BLaER1 (cell line): ENCODE data around the gene EFHD2.

ENCODE experiments used
- H3K27ac ChIP-seq: shearing (Covaris generic); formaldehyde crosslinking; 2 replicates; pipeline ENCODE4 v1.8.1; 2022
- H3K27me3 ChIP-seq: shearing (Covaris generic); formaldehyde crosslinking; 2 replicates; pipeline ENCODE4 v1.8.1; 2022
- H3K36me3 ChIP-seq: shearing (Covaris generic); formaldehyde crosslinking; 2 replicates; pipeline ENCODE4 v1.8.1; 2022
- H3K4me1 ChIP-seq: shearing (Covaris generic); formaldehyde crosslinking; 2 replicates; pipeline ENCODE4 v1.8.1; 2022
- H3K4me2 ChIP-seq: shearing (Covaris generic); formaldehyde crosslinking; 2 replicates; pipeline ENCODE4 v1.8.1; 2022
- H3K4me3 ChIP-seq: shearing (Covaris generic); formaldehyde crosslinking; 2 replicates; pipeline ENCODE4 v1.8.1; 2022
- H3K9ac ChIP-seq: shearing (Covaris generic); formaldehyde crosslinking; 2 replicates; pipeline ENCODE4 v1.8.1; 2022
- H3K9me3 ChIP-seq: shearing (Covaris generic); formaldehyde crosslinking; 2 replicates; pipeline ENCODE4 v1.8.1; 2022
- H4K20me1 ChIP-seq: shearing (Covaris generic); formaldehyde crosslinking; 2 replicates; pipeline ENCODE4 v1.8.1; 2022
- Cebpa-rat ChIP-seq: shearing (Covaris generic); IDR thresholded peaks from 2 replicates; pipeline ENCODE4 v1.8.1; 2022

EFHD2 gene, protein sequence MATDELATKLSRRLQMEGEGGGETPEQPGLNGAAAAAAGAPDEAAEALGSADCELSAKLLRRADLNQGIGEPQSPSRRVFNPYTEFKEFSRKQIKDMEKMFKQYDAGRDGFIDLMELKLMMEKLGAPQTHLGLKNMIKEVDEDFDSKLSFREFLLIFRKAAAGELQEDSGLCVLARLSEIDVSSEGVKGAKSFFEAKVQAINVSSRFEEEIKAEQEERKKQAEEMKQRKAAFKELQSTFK

DNA sequence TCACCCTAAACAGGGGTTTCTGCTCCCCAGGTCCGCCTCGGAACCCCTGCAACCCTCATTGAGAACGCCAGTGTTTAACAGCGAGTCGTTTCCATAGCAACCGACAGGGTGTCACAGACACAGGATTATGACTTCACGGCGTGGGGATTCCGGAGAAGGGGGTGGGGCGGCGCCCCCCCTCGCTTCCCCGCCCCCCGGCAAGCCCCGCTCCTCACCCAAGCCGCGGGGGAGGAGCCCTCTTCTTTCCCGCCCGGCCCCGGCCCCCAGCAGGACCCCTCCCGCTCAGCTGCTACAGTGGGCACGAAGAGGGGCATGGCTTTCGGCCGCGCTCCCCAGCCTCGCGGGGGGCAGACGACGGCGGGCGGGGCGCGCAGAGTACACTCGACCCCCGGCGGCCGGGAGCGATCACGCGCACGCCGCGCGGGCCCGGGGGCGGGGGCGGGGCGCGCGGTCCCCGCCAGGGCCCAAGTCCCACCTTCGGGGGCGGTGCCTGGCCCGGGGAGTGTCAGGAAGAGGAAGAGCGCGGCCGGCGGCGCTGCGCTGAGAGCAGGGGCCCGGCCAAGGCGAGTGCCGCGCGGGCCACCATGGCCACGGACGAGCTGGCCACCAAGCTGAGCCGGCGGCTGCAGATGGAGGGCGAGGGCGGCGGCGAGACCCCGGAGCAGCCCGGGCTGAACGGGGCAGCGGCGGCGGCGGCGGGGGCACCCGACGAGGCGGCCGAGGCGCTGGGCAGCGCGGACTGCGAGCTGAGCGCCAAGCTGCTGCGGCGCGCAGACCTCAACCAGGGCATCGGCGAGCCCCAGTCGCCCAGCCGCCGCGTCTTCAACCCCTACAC, at the start of gene EFHD2:
Gene EFHD2 (plus strand): TSS at position 501 of the 835 bp plus-strand sequence. CDS start 84 bp downstream, at position 585.
- no peaks in the 10 kb centered on the region for H3K27me3 ChIP-seq
- H3K27ac ChIP-seq = peak within 1 kb of the TSS; percentile 92
- peak within 1 kb of the TSS; percentile 93 for H3K9ac ChIP-seq
- H3K4me3 ChIP-seq = peak within 1 kb of the TSS; percentile 93
- H3K4me2 ChIP-seq = peak within 1 kb of the TSS; percentile 99
- no peak for TF ChIP-seq Cebpa-rat
- H3K4me1 ChIP-seq = peaks cover 45% of the 10 kb centered on the region
- H3K36me3 ChIP-seq = peaks cover 16% of the 10 kb centered on the region
- peaks cover 39% of the 10 kb centered on the region for H4K20me1 ChIP-seq
- no peaks in the 10 kb centered on the region for H3K9me3 ChIP-seq

DNA sequence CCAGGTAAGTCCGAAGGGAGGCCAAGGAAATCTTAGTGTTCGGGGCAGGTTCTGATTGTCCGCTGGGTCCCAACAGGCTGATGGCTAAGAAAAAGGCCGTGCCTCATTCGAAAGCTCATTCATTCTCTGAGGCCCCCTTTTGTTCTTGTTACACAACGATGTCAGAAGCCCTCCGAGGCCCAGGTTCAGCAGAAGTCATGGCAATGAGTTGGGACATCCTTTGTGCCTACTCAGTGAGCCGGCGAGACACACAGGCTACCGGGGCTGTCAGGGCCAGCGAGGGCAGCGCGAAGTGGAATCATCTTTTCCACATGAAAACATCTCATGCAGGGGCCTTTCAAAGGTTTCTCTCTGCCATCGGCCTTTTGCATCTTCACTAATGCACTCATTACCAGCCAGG, 49.0 kb upstream of the EFHD2 start:
- Histone ChIP-seq H3K27ac (no peak overlapping the region), H4K20me1 (no peaks in the 10 kb centered on the region), H3K9me3 (no peaks in the 10 kb centered on the region), H3K9ac (no peak overlapping the region), H3K36me3 (no peaks in the 10 kb centered on the region), H3K27me3 (no peaks in the 10 kb centered on the region), H3K4me1 (no peaks in the 10 kb centered on the region), H3K4me2 (no peak overlapping the region), H3K4me3 (no peak overlapping the region)
- TF ChIP-seq Cebpa-rat = no peak

DNA sequence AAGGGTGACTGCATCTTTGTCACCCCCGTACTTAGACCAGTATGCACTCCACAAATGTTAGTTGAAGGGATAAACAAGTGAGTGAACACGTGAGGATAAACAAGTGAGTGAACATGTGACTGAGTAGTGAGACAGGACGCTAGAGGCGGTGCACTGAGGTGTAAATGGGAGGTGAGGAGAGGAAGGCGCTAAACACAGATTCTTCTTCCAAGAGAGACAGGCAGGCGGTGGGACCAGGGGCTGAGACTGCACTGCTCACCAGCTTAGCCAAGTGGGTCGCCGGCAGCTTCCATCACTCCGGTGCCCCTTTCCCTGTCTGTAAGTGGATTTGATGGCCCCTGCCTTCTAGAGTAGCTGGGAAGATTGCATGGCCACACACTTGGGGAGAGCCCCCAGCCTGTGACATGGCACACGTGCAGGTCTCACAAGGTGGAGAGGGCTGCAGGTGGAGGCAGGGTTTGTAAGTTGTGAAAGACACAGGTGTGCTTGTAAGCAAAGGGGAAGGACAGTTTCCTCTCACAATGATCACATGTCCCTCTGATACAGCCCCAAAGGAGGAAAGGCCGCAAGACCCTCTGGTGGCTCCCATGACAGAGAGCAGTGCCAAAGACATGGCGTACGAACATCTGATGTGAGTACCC, 47.5 kb upstream of the EFHD2 start:
- Histone ChIP-seq H3K9ac (no peak overlapping the region), H3K27me3 (no peaks in the 10 kb centered on the region), H4K20me1 (no peaks in the 10 kb centered on the region), H3K9me3 (no peaks in the 10 kb centered on the region), H3K27ac (no peak overlapping the region), H3K4me3 (no peak overlapping the region), H3K4me1 (no peaks in the 10 kb centered on the region), H3K4me2 (no peak overlapping the region), H3K36me3 (no peaks in the 10 kb centered on the region)
- TF ChIP-seq Cebpa-rat = no peak

DNA sequence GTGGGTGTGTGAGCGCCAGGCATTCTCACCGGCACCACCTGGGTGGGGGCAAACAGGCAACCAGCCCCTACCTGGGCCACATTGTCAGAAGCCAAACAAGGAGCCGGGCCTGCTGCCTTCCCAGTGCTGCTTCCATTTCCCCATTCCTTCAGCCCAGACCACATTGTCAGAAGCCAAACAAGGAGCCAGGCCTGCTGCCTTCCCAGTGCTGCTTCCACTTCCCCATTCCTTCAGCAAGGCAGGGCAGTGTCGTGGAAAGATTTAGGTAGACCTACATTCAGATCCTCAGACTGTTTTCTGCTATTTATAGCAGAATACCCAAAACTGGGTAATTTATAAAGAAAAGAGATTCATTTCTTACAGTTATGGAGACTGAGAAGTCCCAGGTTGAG, 47.0 kb upstream of the EFHD2 start:
- TF ChIP-seq Cebpa-rat = no peak
- Histone ChIP-seq H3K4me2 (no peak overlapping the region), H3K27ac (no peak overlapping the region), H3K4me3 (no peak overlapping the region), H3K9ac (no peak overlapping the region), H3K36me3 (no peaks in the 10 kb centered on the region), H3K9me3 (no peaks in the 10 kb centered on the region), H4K20me1 (no peaks in the 10 kb centered on the region), H3K4me1 (no peaks in the 10 kb centered on the region), H3K27me3 (no peaks in the 10 kb centered on the region)

DNA sequence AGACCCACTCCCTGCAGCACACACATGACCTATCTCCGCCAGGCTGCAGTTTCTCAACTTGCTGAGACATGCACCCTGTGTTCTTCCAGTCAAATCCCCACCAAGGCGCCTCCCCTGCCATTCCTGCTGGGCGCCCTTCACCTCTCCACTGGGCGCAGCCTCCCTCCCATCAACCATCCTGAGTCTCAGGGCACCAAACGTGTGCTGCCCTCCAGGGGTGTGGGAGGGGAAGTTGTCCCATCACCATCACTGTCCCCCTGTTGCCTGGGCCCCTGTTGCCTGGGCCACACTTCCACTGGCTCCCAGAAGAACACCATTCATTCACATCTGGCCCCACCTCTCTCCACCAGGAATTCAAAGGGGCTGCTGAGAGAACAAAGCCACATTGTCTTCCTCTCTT, 44.9 kb upstream of the EFHD2 start:
- H3K4me1 ChIP-seq = no peaks in the 10 kb centered on the region
- TF ChIP-seq Cebpa-rat = no peak
- no peak overlapping the region for H3K4me3 ChIP-seq
- no peak overlapping the region for H3K9ac ChIP-seq
- no peaks in the 10 kb centered on the region for H3K27me3 ChIP-seq
- H3K9me3 ChIP-seq = no peaks in the 10 kb centered on the region
- no peaks in the 10 kb centered on the region for H4K20me1 ChIP-seq
- H3K27ac ChIP-seq = no peak overlapping the region
- no peak overlapping the region for H3K4me2 ChIP-seq
- H3K36me3 ChIP-seq = no peaks in the 10 kb centered on the region

DNA sequence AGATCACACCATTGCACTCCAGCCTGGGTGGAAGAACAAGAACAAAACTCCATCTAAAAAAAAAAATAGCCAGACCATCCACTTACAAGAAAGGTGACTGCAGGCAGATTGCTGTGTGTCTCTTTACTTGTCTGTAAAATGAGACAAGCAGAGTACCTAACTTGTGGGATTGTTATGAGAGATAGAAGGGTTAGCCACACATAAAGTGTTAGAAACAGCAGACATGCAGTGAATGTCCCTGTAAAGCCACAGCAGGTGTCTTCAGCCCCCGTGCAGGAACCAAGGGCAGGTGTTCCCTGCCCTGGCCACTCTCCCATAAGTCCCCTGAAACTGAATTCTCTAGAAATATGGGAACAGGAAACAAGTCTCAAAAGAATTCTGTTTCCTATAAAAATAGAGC, 40.8 kb upstream of the EFHD2 start:
- Histone ChIP-seq H3K36me3 (no peaks in the 10 kb centered on the region), H3K9me3 (no peaks in the 10 kb centered on the region), H3K27ac (no peak overlapping the region), H4K20me1 (no peaks in the 10 kb centered on the region), H3K4me3 (no peak overlapping the region), H3K9ac (no peak overlapping the region), H3K4me2 (no peak overlapping the region), H3K27me3 (no peaks in the 10 kb centered on the region), H3K4me1 (peaks cover 14% of the 10 kb centered on the region)
- no peak for TF ChIP-seq Cebpa-rat

DNA sequence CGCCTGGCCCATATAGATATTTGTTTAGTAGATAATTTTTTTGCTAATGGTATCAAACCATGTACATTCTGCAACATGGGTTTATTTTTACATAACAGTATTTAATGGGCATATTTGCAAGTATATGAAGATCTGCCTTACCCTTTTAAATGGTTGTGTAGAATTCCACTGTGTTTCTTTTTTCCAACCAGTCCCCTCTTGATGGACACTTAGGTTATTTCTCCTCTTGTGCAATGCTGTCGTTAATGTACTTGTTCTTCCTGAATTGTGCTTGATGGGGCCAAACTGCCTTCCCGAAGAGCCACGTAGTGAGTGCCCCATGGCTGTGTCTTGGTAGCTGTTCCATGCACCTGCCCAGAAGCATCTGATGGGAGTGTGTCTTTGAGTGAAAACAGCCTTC, 39.4 kb upstream of the EFHD2 start:
- no peak for TF ChIP-seq Cebpa-rat
- Histone ChIP-seq H3K36me3 (no peaks in the 10 kb centered on the region), H3K27ac (no peak overlapping the region), H4K20me1 (no peaks in the 10 kb centered on the region), H3K4me2 (no peak overlapping the region), H3K27me3 (no peaks in the 10 kb centered on the region), H3K4me3 (no peak overlapping the region), H3K9me3 (no peaks in the 10 kb centered on the region), H3K4me1 (peaks cover 14% of the 10 kb centered on the region), H3K9ac (no peak overlapping the region)

DNA sequence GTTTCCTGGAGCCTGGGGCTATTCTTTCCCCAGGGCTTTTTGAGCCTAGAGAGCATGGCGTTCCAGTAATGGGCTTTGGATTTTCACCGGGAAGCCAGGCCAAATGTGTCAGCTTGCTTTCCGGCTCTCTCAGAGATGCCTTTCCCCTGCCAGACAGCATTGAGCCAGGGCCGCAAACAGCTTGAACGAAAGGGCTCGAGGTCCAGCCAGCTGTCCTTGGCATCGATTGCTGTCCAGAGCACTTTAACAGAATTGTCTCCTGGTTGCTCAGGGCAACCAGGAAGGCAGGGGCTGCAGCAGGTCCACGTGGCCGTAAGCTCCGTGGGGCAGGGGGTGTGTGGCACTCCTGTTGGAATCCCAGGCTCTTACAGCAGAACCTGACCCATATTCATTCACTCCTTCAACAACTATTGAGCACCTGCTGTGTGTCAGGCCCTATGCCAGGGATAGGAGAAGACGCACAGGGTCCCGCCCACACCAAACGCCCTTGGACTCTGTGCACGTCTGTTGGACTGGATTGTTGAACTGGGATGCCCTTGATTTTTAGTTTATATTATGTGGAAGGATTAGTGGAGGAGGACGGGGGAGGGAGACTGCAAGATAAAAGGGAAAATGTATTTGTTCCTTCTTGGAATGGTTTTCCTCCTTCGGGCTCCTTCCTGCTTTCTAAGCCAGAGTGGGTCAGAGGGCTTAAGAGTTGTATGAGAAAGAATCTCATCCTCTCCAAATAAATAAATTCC, 38.7 kb upstream of the EFHD2 start:
- Histone ChIP-seq H3K4me3 (no peak overlapping the region), H3K9me3 (no peaks in the 10 kb centered on the region), H3K36me3 (no peaks in the 10 kb centered on the region), H3K27me3 (no peaks in the 10 kb centered on the region), H3K4me2 (no peak overlapping the region), H4K20me1 (no peaks in the 10 kb centered on the region), H3K27ac (no peak overlapping the region), H3K9ac (no peak overlapping the region), H3K4me1 (peaks cover 14% of the 10 kb centered on the region)
- no peak for TF ChIP-seq Cebpa-rat

DNA sequence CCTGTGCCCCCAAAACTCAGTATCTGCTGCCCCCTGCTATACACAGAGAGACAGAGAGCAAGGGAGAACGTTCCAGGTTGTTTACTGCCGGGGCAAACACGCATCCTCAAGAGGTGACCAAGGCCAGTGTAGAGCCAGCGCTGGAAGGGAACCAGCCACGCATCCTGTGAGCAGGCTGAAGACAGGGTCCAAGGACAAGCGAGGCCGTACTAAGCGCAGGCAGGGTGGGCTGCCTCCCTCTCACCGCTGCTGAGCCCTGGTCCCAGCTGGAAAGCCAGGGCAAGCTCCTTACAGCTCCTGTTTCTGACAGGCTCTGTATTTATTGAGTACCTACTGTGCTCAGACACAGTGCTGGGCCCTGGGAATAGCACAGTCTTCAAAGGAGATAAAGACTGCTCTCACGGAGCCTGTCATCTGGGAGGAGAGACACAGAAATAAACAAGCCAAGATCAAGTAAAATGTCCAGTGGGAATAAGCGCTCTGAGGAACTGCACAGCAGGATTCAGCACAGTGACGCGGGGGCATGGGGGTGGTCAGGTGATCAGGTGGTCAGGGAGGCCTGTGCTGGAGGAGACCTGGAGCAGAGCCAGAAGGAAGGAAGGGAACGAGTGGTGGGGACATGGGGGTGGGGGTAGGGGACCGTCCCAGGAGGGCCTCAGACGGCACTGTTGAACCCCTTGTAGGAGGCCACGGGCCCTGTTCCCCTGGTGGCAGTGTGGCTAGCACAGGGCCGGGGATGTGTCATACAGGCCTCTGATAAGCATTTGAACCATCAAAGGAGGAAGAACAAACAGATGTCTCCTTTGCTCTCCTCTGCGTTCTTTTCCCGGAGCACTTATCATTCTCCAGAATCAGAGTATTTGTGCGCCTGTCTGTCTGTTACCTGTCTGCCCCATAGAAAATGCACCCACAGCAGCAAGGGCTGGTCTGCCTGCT, 37.8 kb upstream of the EFHD2 start:
- peaks cover 14% of the 10 kb centered on the region for H3K4me1 ChIP-seq

More for the DNA sequence above, 37.8 kb upstream of the EFHD2 start:
- Histone ChIP-seq H4K20me1 (no peaks in the 10 kb centered on the region), H3K4me2 (peak overlapping the region; percentile 45), H3K27ac (no peak overlapping the region), H3K9ac (no peak overlapping the region), H3K36me3 (no peaks in the 10 kb centered on the region), H3K9me3 (no peaks in the 10 kb centered on the region), H3K27me3 (no peaks in the 10 kb centered on the region), H3K4me3 (no peak overlapping the region)
- no peak for TF ChIP-seq Cebpa-rat
